Stimulated activated CD4-positive, alpha-beta T cell treated with anti-CD3 and anti-CD28 coated beads, TNF-alpha, amount 100 ng/mL, for 1 hour (primary cell): ENCODE data around the gene NFIA.

Experiments used
- DNase-seq, 3 donors: peaks; one replicate each; pipeline ENCODE4 v3.0.0-alpha.2; 2020; ENCODE audit warnings: low read depth in 3 of 3, low spot score in 1 of 3

The NFIA gene

GRCh38 chr1:61181067-61182038 lies 99.0 kb downstream of the NFIA start:
- no peak for DNase-seq

GRCh38 chr1:61182049-61182448 lies 99.7 kb downstream of the NFIA start:
- no peak for DNase-seq

- no peak for DNase-seq
These were observed 100.1 kb downstream of the NFIA start for GRCh38 chr1:61182480-61182879.

GRCh38 chr1:61183471-61184039 lies 101.2 kb downstream of the NFIA start:
- DNase-seq: no peak

GRCh38 chr1:61184040-61184713 lies 101.8 kb downstream of the NFIA start:
- no peak for DNase-seq

GRCh38 chr1:61184714-61185106 lies 102.3 kb downstream of the NFIA start:
- no peak for DNase-seq

- DNase-seq: no peak
These were observed 104.4 kb downstream of the NFIA start for GRCh38 chr1:61186753-61187152.

GRCh38 chr1:61187352-61188086 lies 105.2 kb downstream of the NFIA start:
- DNase-seq: no peak

- DNase-seq: no peak
These were observed 107.8 kb downstream of the NFIA start for GRCh38 chr1:61190153-61190552.

GRCh38 chr1:61190618-61191432 lies 108.5 kb downstream of the NFIA start:
- DNase-seq: no peak

- DNase-seq: no peak
These were observed 109.0 kb downstream of the NFIA start for GRCh38 chr1:61191433-61191720.

- DNase-seq: no peak
These were observed 110.4 kb downstream of the NFIA start for GRCh38 chr1:61192663-61193330.

GRCh38 chr1:61193808-61194207 lies 111.4 kb downstream of the NFIA start:
- DNase-seq: no peak

GRCh38 chr1:61198554-61198953 lies 116.2 kb downstream of the NFIA start:
- DNase-seq: no peak

GRCh38 chr1:61201035-61201434 lies 118.7 kb downstream of the NFIA start:
- DNase-seq: no peak

GRCh38 chr1:61202854-61203598 lies 120.7 kb downstream of the NFIA start:
- DNase-seq: no peak

- no peak for DNase-seq
These were observed 122.2 kb downstream of the NFIA start for GRCh38 chr1:61204528-61204927.

- DNase-seq: no peak
These were observed 125.1 kb downstream of the NFIA start for GRCh38 chr1:61207416-61207815.

GRCh38 chr1:61208172-61208571 lies 125.8 kb downstream of the NFIA start:
- no peak for DNase-seq
